SU-DHL-6 (cell line): ENCODE measurements around the gene GPC3.
"Not testable (repeated sequence)": the region's sequence is repeated elsewhere in the genome, so short reads cannot be mapped to it uniquely, and the experiment has no call there.

Source experiments
- H2AFZ ChIP-seq: fragments of 200-600 bp; sonication (generic); 2 replicates; pipeline ENCODE4 v1.6.1; 2014; ENCODE audit warnings: low read depth, mild to moderate bottlenecking, moderate library complexity, mixed read lengths, antibody characterized with exemption, low read length; ENCODE audit not compliant: severe bottlenecking
- H3F3A ChIP-seq: fragments of 200-600 bp; shearing (Covaris generic); 2 replicates; pipeline ENCODE4 v1.6.0; 2016; ENCODE audit warnings: antibody characterized with exemption, mild to moderate bottlenecking; ENCODE audit not compliant: insufficient read depth
- H3K27ac ChIP-seq: fragments of 200-600 bp; sonication (generic); 2 replicates; pipeline ENCODE4 v1.5.1; 2016; ENCODE audit warnings: low read depth, mild to moderate bottlenecking, low read length, moderate library complexity, mixed read lengths
- H3K27me3 ChIP-seq: fragments of 200-600 bp; sonication (generic), shearing (Covaris generic); 2 replicates; pipeline ENCODE4 v1.6.0; 2014; ENCODE audit warnings: mild to moderate bottlenecking, low read length
- H3K36me3 ChIP-seq: fragments of 200-600 bp; sonication (generic); 2 replicates; pipeline ENCODE4 v1.6.1; 2014; ENCODE audit warnings: mild to moderate bottlenecking, low read length, mixed read lengths
- H3K4me2 ChIP-seq: fragments of 300-600, 200-600 bp; shearing (Covaris generic), sonication (generic); 2 replicates; pipeline ENCODE4 v1.6.0; 2014; ENCODE audit warnings: low read length, low read depth, mild to moderate bottlenecking; ENCODE audit not compliant: poor library complexity, severe bottlenecking
- H3K4me3 ChIP-seq: fragments of 200-600 bp; sonication (generic); 2 replicates; pipeline ENCODE4 v1.5.1; 2014; ENCODE audit warnings: antibody characterized with exemption, low read length, mild to moderate bottlenecking, mixed read lengths; ENCODE audit not compliant: insufficient read depth, poor library complexity, severe bottlenecking
- H3K79me2 ChIP-seq: fragments of 200-600 bp; sonication (generic); 2 replicates; pipeline ENCODE4 v1.6.1; 2014; ENCODE audit warnings: mild to moderate bottlenecking, low read length, moderate library complexity; ENCODE audit not compliant: insufficient read depth
- H3K9ac ChIP-seq: fragments of 200-600 bp; sonication (generic); 2 replicates; pipeline ENCODE4 v1.7.0; 2014; ENCODE audit warnings: mild to moderate bottlenecking, low read length
- H3K9me2 ChIP-seq: fragments of 200-600 bp; sonication (generic); replicated peaks from 2 replicates; pipeline ENCODE4 v1.6.1; 2014; ENCODE audit warnings: low read length; ENCODE audit not compliant: insufficient read depth
- H3K9me3 ChIP-seq: fragments of 200-600 bp; sonication (generic); 2 replicates; pipeline ENCODE4 v1.6.1; 2014; ENCODE audit warnings: low read length, mixed read lengths; ENCODE audit not compliant: insufficient read depth
- H4K20me1 ChIP-seq: fragments of 200-600 bp; sonication (generic); 2 replicates; pipeline ENCODE4 v1.6.1; 2014; ENCODE audit warnings: low read depth, mild to moderate bottlenecking, antibody characterized with exemption, low read length, moderate library complexity, mixed read lengths
- CTCF ChIP-seq: fragments of 200-600 bp; sonication (generic); IDR thresholded peaks from one replicate; pipeline ENCODE4 v1.5.1; 2017; ENCODE audit warnings: antibody characterized with exemption, mild to moderate bottlenecking, low read length, moderate library complexity; ENCODE audit not compliant: insufficient read depth, poor library complexity, severe bottlenecking
- EZH2phosphoT487 ChIP-seq: fragments of 200-600 bp; sonication (generic), shearing (Covaris generic); conservative IDR thresholded peaks from 2 replicates; pipeline ENCODE4 v1.6.1; 2018; ENCODE audit warnings: mild to moderate bottlenecking, antibody characterized with exemption, low read length, moderate library complexity, mixed read lengths

The GPC3 gene

DNA sequence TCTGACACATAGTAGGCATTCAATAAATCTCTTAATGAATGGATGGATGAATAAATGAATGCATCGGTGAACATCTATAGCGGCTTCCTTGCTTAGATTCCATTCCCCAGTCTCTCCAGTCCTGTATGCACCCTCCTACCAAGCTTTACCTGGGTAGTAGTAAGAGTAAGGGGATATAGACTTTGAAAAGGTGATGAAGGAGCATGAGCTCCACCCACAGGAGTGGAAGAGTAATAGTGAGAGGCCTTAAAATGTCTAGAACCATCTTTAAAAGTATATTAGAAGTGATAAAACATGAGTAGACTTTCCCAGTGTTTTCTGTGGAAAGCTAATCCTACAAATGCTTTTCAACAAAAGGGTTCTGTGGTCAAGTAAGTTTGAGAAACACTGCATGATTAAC, 35.5 kb upstream of the GPC3 start:
- Histone ChIP-seq H3K79me2 (no peaks in the 10 kb centered on the region), H3K9ac (no peak overlapping the region), H3K27ac (no peak overlapping the region), H3K36me3 (no peaks in the 10 kb centered on the region), H3K27me3 (no peaks in the 10 kb centered on the region), H3K9me2 (no peaks in the 10 kb centered on the region), H3K9me3 (no peaks in the 10 kb centered on the region), H2AFZ (no peak overlapping the region), H3K4me2 (no peak overlapping the region), H4K20me1 (no peaks in the 10 kb centered on the region), H3F3A (no peaks in the 10 kb centered on the region), H3K4me3 (no peak overlapping the region)
- no peak for TF ChIP-seq CTCF
- no peak for TF ChIP-seq EZH2phosphoT487

- no peak for TF ChIP-seq EZH2phosphoT487
- TF ChIP-seq CTCF = no peak
- H3K36me3 ChIP-seq = no peaks in the 10 kb centered on the region
- H3K27ac ChIP-seq = no peak overlapping the region
- H3K79me2 ChIP-seq = no peaks in the 10 kb centered on the region
- H3K9me2 ChIP-seq = no peaks in the 10 kb centered on the region
- H3K4me3 ChIP-seq = no peak overlapping the region
- no peak overlapping the region for H3K9ac ChIP-seq
- H3K4me2 ChIP-seq = no peak overlapping the region
- no peaks in the 10 kb centered on the region for H4K20me1 ChIP-seq
- H2AFZ ChIP-seq = no peak overlapping the region
- no peaks in the 10 kb centered on the region for H3K27me3 ChIP-seq
- no peaks in the 10 kb centered on the region for H3K9me3 ChIP-seq
- no peaks in the 10 kb centered on the region for H3F3A ChIP-seq
Measured at GRCh38 chrX:134019567-134020206, 34.3 kb upstream of the GPC3 start.

GRCh38 chrX:134016309-134016708, 30.9 kb upstream of the GPC3 start:
- not testable (repeated sequence) for H3K27me3 ChIP-seq, H2AFZ ChIP-seq, H3K4me2 ChIP-seq, H3K4me3 ChIP-seq, H4K20me1 ChIP-seq, H3K79me2 ChIP-seq, H3K9me3 ChIP-seq, H3F3A ChIP-seq, H3K27ac ChIP-seq, H3K9me2 ChIP-seq, H3K9ac ChIP-seq, H3K36me3 ChIP-seq

GRCh38 chrX:134015510-134015909, 30.1 kb upstream of the GPC3 start:
- H3F3A ChIP-seq, H3K36me3 ChIP-seq, H4K20me1 ChIP-seq, H3K9me2 ChIP-seq, H3K27ac ChIP-seq, H3K27me3 ChIP-seq, H3K9me3 ChIP-seq, H3K4me3 ChIP-seq, H3K79me2 ChIP-seq, H3K4me2 ChIP-seq, H2AFZ ChIP-seq, H3K9ac ChIP-seq: not testable (repeated sequence)
